Epithelial cell of proximal tubule (primary cell): ENCODE results near the gene SLC35F2. TPM values are rescaled to one million over a fixed set of nuclear protein-coding genes. Genes with fewer than 3 reads are reported as not detected.

Experiments
- DNase-seq: peaks from one replicate; pipeline ENCODE4 v3.0.0-alpha.2; 2011; ENCODE audit warnings: low read depth
- H3K4me3 ChIP-seq: 2 replicates; pipeline ENCODE4 v1.5.1; 2011; ENCODE audit warnings: low read depth, mild to moderate bottlenecking, low read length
- CTCF ChIP-seq: conservative IDR thresholded peaks from 2 replicates; pipeline ENCODE4 v1.5.1; 2012; ENCODE audit warnings: low read depth, mild to moderate bottlenecking, low read length
- total RNA-seq: library from RNA; depleted of rRNA; stranded (reverse); fragments of >200 nt; gene quantifications from 2 replicates; pipeline ENCODE4 v1.2.3, GENCODE V29; 2015

The SLC35F2 gene
- total RNA-seq, 1 donor from 2014 or later = 41.2 TPM

GRCh38 chr11:107743191-107743590 is 115.4 kb downstream of the SLC35F2 start:
- DNase-seq = no peak
- TF ChIP-seq CTCF = no peak
- H3K4me3 ChIP-seq = no peak overlapping the region

- H3K4me3 ChIP-seq = no peak overlapping the region
- DNase-seq = no peak
- peak; percentile 79 for TF ChIP-seq CTCF
Measured at GRCh38 chr11:107741044-107741823, 117.4 kb downstream of the SLC35F2 start.

Other genes starting within 250 kb of the SLC35F2 start
- gene SLN, start 146.7 kb downstream of the SLC35F2 start, total RNA-seq = 3.2 TPM in 1 of 2 replicates, not detected in the other
- gene RAB39A, start 69.7 kb upstream of the SLC35F2 start, total RNA-seq = 0.43 and 1.3 TPM in 2 replicates
- gene CUL5, start 150.1 kb upstream of the SLC35F2 start, total RNA-seq = 16.4 and 19.0 TPM in 2 replicates